GM19372 (cell line): ENCODE results near the gene FLNC.

Source experiments
- ATAC-seq: cut with Tn5 transposase; IDR thresholded peaks from one replicate; pipeline ENCODE4 v1.9.1; 2021; ENCODE audit warnings: mild to moderate bottlenecking, low read depth, moderate library complexity; ENCODE audit not compliant: unreplicated experiment

Gene FLNC

DNA sequence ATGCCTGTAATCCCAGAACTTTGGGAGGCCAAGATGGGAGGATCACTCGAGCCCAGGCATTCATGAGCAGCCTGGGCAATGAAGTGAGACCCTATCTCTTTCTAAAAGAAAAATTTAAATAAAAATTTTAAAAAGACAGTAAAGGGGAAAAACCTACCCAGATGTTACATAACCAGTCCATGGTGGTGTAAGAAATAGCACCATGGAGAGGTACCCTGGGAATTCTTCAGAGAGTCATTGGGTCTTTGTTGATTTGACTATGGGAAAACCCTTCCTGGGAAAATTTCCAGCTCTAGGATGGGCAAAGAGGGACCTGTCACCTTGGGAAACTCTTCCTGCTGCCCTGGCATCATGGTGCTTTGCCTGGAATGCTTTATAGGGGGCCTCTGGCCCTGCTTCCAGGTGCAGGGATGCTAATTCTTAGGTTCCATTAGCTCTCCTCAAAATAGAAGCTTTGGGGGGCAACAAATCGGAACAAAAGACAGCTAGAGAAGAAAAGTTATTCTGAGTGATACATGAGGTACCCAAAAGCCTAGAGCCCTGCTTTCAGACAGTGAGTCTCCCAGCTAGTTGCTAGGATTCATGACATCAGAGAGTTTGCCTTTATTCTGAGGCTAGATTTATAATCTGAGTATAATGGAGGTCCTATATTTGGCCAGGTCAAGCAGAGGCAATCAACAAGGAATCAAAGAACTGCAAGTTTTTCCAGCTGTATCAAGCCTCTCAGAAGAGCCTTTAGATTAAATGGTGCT lies 28.4 kb upstream of the FLNC start:
- ATAC-seq: no peak

DNA sequence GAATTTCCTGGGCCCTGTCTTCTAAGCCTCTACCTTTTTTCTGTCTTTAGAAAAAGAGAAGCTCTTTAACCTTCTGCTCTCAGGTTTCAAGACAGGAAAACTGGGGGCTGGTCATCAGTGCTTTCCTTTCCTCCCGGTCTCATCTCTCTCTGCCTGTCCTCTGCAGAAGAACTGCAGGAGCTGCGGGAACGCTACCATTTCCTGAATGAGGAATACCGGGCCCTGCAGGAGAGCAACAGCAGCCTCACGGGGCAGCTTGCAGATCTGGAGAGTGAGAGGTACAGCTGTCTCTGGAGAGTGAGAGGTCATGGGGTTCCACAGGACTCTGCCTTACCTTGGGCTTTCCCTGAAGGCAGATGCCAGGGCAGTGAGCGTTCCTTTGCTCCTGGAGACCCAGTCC lies 25.7 kb upstream of the FLNC start:
- ATAC-seq: no peak

DNA sequence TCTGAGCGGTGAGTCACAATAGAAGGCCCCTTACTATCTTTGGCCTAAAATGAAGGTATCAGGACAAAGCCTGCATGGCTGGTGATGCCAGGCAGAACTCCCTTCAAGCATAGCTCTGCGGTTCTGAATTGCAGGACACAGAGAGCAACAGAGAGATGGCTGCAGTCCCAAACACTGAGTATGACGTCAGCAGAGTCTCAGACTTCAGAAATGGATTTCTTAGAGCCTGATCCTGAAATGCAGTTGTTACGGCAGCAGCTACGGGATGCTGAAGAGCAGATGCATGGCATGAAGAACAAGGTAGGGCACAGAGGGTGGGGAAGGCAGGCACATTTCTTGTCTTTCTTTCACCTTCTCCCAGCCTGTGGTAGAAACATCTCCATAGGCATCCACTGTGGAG lies 25.0 kb upstream of the FLNC start:
- ATAC-seq: no peak

- no peak for ATAC-seq
Measured at GRCh38 chr7:128807191-128807590, 23.0 kb upstream of the FLNC start.

- no peak for ATAC-seq
Measured at GRCh38 chr7:128809363-128809762, 20.8 kb upstream of the FLNC start.

DNA sequence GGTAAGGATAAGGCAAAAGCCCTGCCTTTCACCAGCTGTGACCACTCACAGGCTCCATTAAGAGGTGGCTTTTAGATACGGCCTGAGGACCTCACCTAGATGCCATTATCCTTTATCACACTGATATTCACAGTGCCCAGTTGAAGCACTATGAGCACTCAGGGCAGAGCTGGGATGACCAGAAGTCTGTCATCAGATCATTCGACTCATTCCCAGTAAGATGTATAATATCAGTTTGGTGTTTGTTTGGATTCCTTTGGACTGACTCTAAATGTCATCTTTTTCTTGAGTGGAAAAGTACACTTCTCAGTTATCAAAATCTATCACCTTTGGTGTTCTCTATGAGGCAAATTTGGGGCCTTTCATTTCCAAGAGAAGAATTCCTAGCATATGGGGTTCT lies 19.7 kb upstream of the FLNC start:
- ATAC-seq: no peak

- no peak for ATAC-seq
Measured at GRCh38 chr7:128810997-128811396, 19.2 kb upstream of the FLNC start.

GRCh38 chr7:128811631-128812430 lies 18.4 kb upstream of the FLNC start:
- no peak for ATAC-seq

- ATAC-seq: no peak
Measured at GRCh38 chr7:128812514-128813168, 17.6 kb upstream of the FLNC start.

GRCh38 chr7:128814499-128814898 lies 15.7 kb upstream of the FLNC start:
- ATAC-seq: no peak

DNA sequence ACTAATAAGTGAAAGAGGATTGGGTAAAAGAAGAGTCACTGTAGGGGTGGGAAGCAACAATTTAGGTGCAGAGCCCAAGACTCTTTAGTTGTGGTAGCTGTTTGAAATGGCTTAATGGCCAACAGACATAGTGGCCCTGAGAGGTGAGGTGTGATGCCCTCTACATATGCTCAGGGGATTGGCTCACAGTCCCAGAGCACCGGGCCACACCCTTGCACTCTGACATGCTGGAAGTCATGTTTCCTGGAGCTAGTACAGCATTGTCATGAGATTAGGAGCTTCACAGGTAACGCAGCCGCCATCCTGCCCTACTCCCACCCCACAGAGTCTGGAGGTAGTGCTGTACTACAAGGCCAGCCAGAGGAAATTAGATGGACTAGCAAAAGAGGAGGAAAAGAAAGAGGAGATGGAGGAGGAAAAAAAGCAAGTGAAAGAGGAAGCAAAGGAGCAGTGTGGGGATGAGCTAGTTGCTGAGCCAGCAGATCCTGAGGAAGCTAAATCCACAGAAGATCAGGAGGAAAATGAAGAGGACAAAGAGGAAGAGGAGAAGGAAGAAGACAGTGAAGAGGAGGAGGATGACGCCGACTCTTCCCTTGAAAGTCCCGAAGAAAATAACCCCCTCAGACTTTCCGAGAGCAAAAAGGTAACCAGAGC lies 14.8 kb upstream of the FLNC start:
- no peak for ATAC-seq

- ATAC-seq: no peak
Measured at GRCh38 chr7:128818694-128819093, 11.5 kb upstream of the FLNC start.

GRCh38 chr7:128821724-128822123 lies 8.5 kb upstream of the FLNC start:
- no peak for ATAC-seq

DNA sequence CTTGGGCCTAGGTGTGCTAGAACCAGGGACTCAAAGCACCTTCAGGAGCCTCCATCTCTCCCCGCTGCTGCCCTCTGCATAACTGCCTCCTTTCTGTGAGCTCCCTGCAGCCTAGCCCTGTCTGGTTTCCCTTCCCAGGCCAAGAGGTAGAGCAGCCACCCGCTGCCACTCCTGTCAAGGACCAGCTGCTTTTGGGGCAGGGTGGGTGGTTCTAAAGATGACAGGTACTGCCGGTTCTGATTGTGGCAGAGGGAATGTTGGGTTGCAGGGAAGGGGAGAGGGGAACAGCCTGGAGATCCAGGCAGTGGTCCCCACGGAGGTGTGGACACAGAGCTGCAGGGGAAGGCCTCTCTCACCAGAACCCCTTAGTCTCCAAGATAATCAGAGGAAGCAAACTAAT lies 3.7 kb upstream of the FLNC start:
- ATAC-seq: no peak

DNA sequence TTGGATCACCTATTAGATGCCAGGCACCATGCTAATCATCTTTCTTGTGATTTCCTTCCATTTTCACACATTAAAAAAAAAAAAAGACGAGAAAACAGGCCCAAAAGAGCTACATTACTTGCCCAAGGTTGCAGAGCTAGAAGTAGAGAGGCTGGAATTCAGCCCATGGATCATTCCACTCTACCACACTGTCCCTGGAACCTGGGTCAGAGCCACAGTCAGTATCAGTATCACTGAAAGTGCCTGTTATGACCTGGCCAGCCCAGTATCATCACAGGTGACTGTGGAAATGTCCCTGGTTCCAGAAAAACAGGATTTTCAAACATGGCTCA lies 3.3 kb upstream of the FLNC start:
- no peak for ATAC-seq

DNA sequence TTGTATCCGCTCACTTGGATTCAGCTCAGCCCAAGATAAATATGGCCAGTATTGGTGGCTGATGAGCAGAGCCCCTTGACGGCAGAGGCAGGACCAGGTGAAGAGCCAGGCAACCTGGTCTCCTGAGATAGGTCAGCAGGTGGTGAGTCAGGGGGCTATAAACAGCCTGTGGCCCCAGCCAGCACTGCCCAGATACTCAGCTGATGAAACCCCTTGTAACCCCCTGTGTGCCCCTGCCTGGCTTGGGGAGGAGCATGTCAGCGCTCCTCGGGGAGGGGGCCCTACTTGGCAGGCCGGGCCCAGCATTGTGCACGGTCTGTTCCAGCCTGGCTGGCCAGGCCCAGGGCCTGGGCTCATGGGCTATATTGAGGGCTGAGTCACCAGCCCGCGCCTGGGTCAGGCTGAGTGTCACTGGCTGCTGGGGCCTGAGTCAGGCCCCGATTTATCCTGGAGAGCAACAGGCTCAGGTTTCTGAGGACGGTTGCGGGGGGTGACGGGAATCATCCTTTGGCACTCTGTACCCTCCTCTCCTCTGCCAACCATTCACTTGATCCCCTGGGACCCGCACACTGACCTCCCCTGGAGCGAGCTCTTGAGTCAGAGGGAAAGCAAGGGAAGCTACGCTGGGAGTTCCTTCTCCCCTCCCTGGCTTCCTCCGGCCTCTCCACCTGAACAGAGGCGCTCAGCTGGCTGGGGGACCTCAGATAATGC lies 2.8 kb upstream of the FLNC start:
- ATAC-seq: no peak

GRCh38 chr7:128827971-128828711 lies 2.1 kb upstream of the FLNC start:
- ATAC-seq: no peak

DNA sequence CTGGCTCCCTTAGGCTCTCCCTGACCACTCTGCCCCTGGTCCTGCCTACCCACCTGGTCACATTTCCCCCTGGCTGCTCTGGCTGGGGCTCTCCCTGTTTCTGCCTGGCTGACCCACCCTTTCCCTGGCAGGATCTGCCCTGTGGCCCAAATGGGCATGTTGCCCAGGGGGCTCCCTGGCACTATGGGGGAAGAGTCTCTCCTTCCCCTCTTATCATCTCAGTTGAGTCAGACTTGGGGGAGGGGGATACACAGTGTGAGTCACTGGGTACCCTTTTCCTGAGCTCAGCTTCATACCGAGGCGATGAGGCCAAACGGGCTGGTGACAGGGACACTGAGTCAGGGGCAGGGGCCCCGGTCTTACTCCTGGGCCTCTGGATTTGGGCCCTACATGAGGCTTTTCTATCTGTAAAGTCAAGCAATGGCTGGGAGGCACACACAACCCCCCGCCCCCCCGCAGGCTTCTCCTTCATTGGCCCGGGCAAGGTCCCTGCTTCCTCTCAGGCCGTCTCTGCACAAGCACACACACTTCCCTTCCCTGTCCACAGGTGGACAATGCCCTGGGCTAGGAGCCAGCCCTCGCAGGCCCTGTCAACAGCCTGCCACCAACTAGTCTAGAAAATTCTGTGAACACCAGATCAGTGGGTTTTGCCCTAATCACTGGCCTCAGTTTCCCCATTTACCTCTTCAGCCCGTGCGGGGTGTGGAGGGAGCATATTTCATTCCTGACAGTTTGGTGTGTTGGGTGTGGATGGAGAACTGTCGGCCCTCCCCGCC lies 627 bp upstream of the FLNC start:
- no peak for ATAC-seq
